K562 (cell line): Measurements from ENCODE around the gene PRSS57.
"Not testable (repeated sequence)": the region's sequence is repeated elsewhere in the genome, so short reads cannot be mapped to it uniquely, and the experiment has no call there.

ENCODE experiments used
- FOXA1 ChIP-seq: fragments of 450-650 bp; IDR thresholded peaks from 2 replicates; pipeline ENCODE4 v1.6.1; 2016; ENCODE audit warnings: mild to moderate bottlenecking, borderline replicate concordance
- PHF8 ChIP-seq: fragments of 200-600 bp; sonication (generic); IDR thresholded peaks from 2 replicates; pipeline ENCODE4 v1.6.1; 2012; ENCODE audit warnings: mixed run types, mild to moderate bottlenecking, inconsistent platforms, low read length, moderate library complexity, borderline replicate concordance

GRCh38 chr19:666985-667573 lies 28.2 kb downstream of the PRSS57 start:
- not testable (repeated sequence) for TF ChIP-seq PHF8, FOXA1
